WTC11 (cell line): ENCODE measurements around the gene ZFP62. TPM values are rescaled to one million over a fixed set of nuclear protein-coding genes. Genes with fewer than 3 reads are reported as not detected.

ENCODE experiments used
- ATAC-seq: fragments of 200-7000 bp; cut with Tn5 transposase; 2 replicates; pipeline ENCODE4 v1.10.0; 2021; ENCODE audit warnings: mild to moderate bottlenecking, moderate library complexity
- CTCF ChIA-PET: fragments of 300-600 bp; sonication (Branson Sonifier 250); formaldehyde crosslinking; loops from one replicate; lab custom pipeline; 2021; ENCODE audit warnings: antibody characterized with exemption; lab: Charles Lee
- POLR2A ChIA-PET: fragments of 350-600 bp; sonication (Branson Sonifier 250); formaldehyde crosslinking; loops from one replicate; lab custom pipeline; 2021; ENCODE audit warnings: antibody characterized with exemption; lab: Charles Lee
- DNase-seq: peaks from one replicate; pipeline ENCODE4 v3.0.0; 2021; ENCODE audit warnings: low spot score
- H3K27ac Mint-ChIP-seq: 2 replicates; pipeline ENCODE4 v1.8.0; 2021; ENCODE audit warnings: mixed read lengths
- H3K27me3 Mint-ChIP-seq: 2 replicates; pipeline ENCODE4 v1.8.0; 2021; ENCODE audit warnings: low read depth, mild to moderate bottlenecking, moderate library complexity, mixed read lengths
- H3K36me3 Mint-ChIP-seq: 2 replicates; pipeline ENCODE4 v1.8.0; 2021; ENCODE audit warnings: mixed read lengths
- H3K4me1 Mint-ChIP-seq: 2 replicates; pipeline ENCODE4 v1.8.0; 2022; ENCODE audit warnings: mixed read lengths
- H3K4me3 Mint-ChIP-seq: 2 replicates; pipeline ENCODE4 v1.8.0; 2021; ENCODE audit warnings: mild to moderate bottlenecking, moderate library complexity, mixed read lengths
- H3K9me3 Mint-ChIP-seq: 2 replicates; pipeline ENCODE4 v1.8.0; 2021; ENCODE audit warnings: mixed read lengths
- AFF4 ChIP-seq: sonication (generic); formaldehyde crosslinking; IDR thresholded peaks from 2 replicates; pipeline ENCODE4 v1.8.1; 2023; ENCODE audit warnings: mild to moderate bottlenecking, missing genetic modification reagents, borderline replicate concordance
- CBFB ChIP-seq: sonication (generic); formaldehyde crosslinking; IDR thresholded peaks from 2 replicates; pipeline ENCODE4 v1.8.1; 2022; ENCODE audit warnings: mild to moderate bottlenecking, low read depth, missing genetic modification reagents
- FOXP1 ChIP-seq: sonication (generic); formaldehyde crosslinking; IDR thresholded peaks from 2 replicates; pipeline ENCODE4 v1.8.0; 2022; ENCODE audit warnings: missing genetic modification reagents, mild to moderate bottlenecking, moderate library complexity, borderline replicate concordance
- FOXP4 ChIP-seq: sonication (generic); formaldehyde crosslinking; IDR thresholded peaks from 2 replicates; pipeline ENCODE4 v1.8.0; 2022; ENCODE audit warnings: mild to moderate bottlenecking, missing genetic modification reagents
- GRHL2 ChIP-seq: fragments of 250-450 bp; sonication (Bioruptor Pico); IDR thresholded peaks from 2 replicates; pipeline ENCODE4 v1.8.0; 2022; ENCODE audit warnings: mild to moderate bottlenecking, moderate library complexity; ENCODE audit not compliant: insufficient replicate concordance, severe bottlenecking
- JAZF1 ChIP-seq: fragments of 250-450 bp; sonication (Bioruptor Pico); IDR thresholded peaks from 2 replicates; pipeline ENCODE4 v1.9.0; 2021; ENCODE audit warnings: moderate library complexity, mild to moderate bottlenecking, inconsistent platforms
- KAT7 ChIP-seq: sonication (generic); formaldehyde crosslinking; IDR thresholded peaks from 2 replicates; pipeline ENCODE4 v1.8.1; 2023; ENCODE audit warnings: missing genetic modification reagents, mild to moderate bottlenecking, borderline replicate concordance
- MAX ChIP-seq: sonication (generic); formaldehyde crosslinking; IDR thresholded peaks from 2 replicates; pipeline ENCODE4 v1.8.0; 2022; ENCODE audit warnings: mild to moderate bottlenecking, missing genetic modification reagents
- MLX ChIP-seq: sonication (generic); formaldehyde crosslinking; IDR thresholded peaks from 2 replicates; pipeline ENCODE4 v1.8.1; 2023; ENCODE audit warnings: mild to moderate bottlenecking, missing genetic modification reagents, moderate library complexity
- NR1H2 ChIP-seq: sonication (generic); formaldehyde crosslinking; IDR thresholded peaks from 2 replicates; pipeline ENCODE4 v1.9.0; 2021; ENCODE audit warnings: mild to moderate bottlenecking, moderate library complexity, missing genetic modification reagents
- NR2C2 ChIP-seq: sonication (generic); formaldehyde crosslinking; IDR thresholded peaks from 2 replicates; pipeline ENCODE4 v1.8.0; 2022; ENCODE audit warnings: mild to moderate bottlenecking, missing genetic modification reagents
- STAT6 ChIP-seq: sonication (generic); formaldehyde crosslinking; conservative IDR thresholded peaks from 2 replicates; pipeline ENCODE4 v1.8.1; 2023; ENCODE audit warnings: mild to moderate bottlenecking, low read depth, missing genetic modification reagents, moderate library complexity
- USF1 ChIP-seq: sonication (generic); formaldehyde crosslinking; IDR thresholded peaks from 2 replicates; pipeline ENCODE4 v1.8.0; 2022; ENCODE audit warnings: mild to moderate bottlenecking, missing genetic modification reagents
- ZNF317 ChIP-seq: sonication (generic); formaldehyde crosslinking; IDR thresholded peaks from 2 replicates; pipeline ENCODE4 v1.8.1; 2023; ENCODE audit warnings: low read depth, mild to moderate bottlenecking, moderate library complexity, missing genetic modification reagents, borderline replicate concordance
- ZNF532 ChIP-seq: fragments of 250-450 bp; sonication (Bioruptor Pico); IDR thresholded peaks from 2 replicates; pipeline ENCODE4 v1.9.0; 2021; ENCODE audit warnings: mild to moderate bottlenecking, borderline replicate concordance
- total RNA-seq: library from RNA; stranded (reverse); gene quantifications from 3 replicates; pipeline ENCODE4 v1.2.3, GENCODE V29; 2021

Gene ZFP62
- total RNA-seq, 1 experiment from 2014 or later, result 41.2 TPM

GRCh38 chr5:180862645-180863044, 1.6 kb upstream of the ZFP62 start (continued):
- TF ChIP-seq FOXP1 (CRISPR knock-in tag), result no peak
- no peak for TF ChIP-seq ZNF532 (CRISPR knock-in tag)
- TF ChIP-seq NR2C2 (CRISPR knock-in tag), result no peak
- TF ChIP-seq GRHL2, result no peak
- no peak for TF ChIP-seq KAT7

GRCh38 chr5:180860273-180860886, 696 bp downstream of the ZFP62 start:
- ChIA-PET POLR2A (interaction anchor here (0.6 to 2.0 kb wide), 12 partner anchors 14 to 1254 kb away, joined by 3 to 5 read pairs (median 3); no protein-coding TSS in a partner anchor), CTCF (interaction anchor here (0.6 to 1.7 kb wide), 26 partner anchors 9 to 468 kb away, joined by 3 to 11 read pairs (median 5); no protein-coding TSS in a partner anchor)
- TF ChIP-seq KAT7 (no peak), FOXP4 (CRISPR knock-in tag) (no peak), AFF4 (no peak), MLX (no peak)
- Mint-ChIP-seq H3K9me3 (no peaks in the 10 kb centered on the region), H3K36me3 (peaks cover 27% of the 10 kb centered on the region), H3K4me3 (peak overlapping the region; percentile 89), H3K4me1 (peaks cover 27% of the 10 kb centered on the region), H3K27me3 (no peaks in the 10 kb centered on the region), H3K27ac (peak overlapping the region; percentile 96)
- ATAC-seq (peak; percentile 43), DNase-seq (peak; percentile 73)

GRCh38 chr5:180858586-180858985, 2.5 kb downstream of the ZFP62 start:
- Mint-ChIP-seq H3K4me3 (no peak overlapping the region; the same call in 1 of the 2 replicates), H3K27ac (no peak overlapping the region), H3K36me3 (peaks cover 45% of the 10 kb centered on the region), H3K4me1 (peaks cover 27% of the 10 kb centered on the region), H3K27me3 (no peaks in the 10 kb centered on the region), H3K9me3 (peaks cover 6% of the 10 kb centered on the region)
- DNase-seq, result no peak
- ChIA-PET CTCF (no interaction called here), POLR2A (interaction anchor here (2.4 kb wide), 1 partner anchor 28 kb away, joined by 10 read pairs; no protein-coding TSS in a partner anchor)
- no peak for ATAC-seq
- TF ChIP-seq KAT7, result no peak
- no peak for TF ChIP-seq USF1 (CRISPR knock-in tag)
- TF ChIP-seq FOXP1 (CRISPR knock-in tag), result no peak
- TF ChIP-seq MLX, result no peak
- no peak for TF ChIP-seq ZNF317 (CRISPR knock-in tag)
- no peak for TF ChIP-seq STAT6 (CRISPR knock-in tag)
- TF ChIP-seq MAX, result no peak
- TF ChIP-seq NR1H2 (CRISPR knock-in tag), result no peak
- TF ChIP-seq CBFB, result no peak
- no peak for TF ChIP-seq JAZF1
